Measurements from ENCODE around the gene ADRA2C.

The ADRA2C gene

GRCh38 chr4:3762264-3762663, 3.9 kb upstream of the ADRA2C start:
- DNase-seq, result no peak

DNA sequence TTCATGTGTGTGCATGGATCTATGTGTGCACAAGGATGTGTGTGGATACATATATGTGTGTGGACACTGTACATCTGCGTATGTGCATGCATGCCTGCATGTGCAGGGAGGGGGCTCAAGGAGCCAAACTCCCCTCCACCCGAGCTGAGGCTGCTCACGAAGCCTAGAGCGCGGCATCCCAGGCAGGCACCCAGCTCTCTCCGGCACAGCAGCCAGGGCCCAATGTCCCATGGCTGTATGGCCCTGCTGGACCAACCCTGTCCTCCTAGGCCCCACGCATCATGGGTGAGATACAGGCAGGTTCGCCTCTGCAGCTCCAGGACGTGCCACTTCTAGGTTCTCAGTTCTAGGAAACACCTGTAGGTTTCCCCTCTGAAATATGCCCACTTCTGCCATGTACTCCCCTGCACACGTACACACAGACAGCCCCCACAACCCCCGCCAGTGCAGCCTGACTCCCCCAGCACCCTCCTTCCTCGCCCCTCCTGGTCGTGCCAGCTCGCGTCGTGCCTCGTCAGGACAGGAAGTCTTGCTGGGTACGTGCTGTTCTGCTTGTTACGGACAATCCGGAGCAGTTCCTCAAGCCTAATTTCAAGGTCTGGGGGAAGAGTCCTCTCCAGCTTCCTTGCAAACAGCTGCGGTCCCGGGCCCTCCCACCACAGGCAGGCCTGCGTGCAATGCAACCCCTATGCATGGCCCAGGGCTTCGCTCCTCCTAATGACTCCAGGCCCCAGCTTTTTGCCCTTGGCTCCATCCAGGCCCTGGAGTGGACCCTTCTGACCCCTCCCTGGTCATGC, 3.2 kb upstream of the ADRA2C start:
- no peak for DNase-seq

DNA sequence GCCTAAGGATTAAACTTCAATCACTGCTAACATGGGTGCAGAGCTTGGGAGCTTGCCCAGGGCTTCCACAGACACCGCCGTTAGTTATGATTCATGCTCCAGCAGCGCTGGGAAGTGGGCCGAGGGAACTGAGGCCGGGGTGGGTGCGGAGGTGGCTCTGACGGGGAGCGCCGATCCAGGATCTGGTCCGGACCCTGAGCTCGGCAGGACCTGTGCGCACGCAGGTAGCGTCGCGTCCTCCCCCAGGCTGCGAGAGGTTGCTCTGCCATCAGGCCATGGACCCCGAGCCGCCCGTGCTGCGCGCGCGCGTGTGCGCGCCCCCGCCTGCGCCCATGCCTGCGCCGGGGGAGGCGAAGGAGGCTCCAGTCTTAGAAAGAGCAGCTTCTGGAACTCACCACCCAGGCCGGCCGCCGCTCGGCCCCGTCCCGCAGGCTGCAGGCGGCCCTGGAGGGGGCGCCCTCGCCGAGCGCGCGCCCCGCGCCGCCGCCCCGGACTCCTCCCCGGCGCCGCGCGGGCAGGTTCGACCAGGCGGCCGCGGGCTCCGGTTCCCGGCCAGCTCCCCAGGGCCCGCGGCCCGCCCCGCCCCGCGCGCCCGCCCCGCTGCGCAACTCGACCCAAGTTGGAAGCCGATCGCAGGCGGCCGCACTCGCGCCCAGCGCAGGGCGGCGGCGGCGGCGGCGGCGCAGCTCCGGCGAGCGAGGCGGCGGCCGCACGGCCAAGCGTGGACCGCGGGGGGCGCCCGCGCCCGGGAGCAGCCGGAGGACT, 732 bp upstream of the ADRA2C start:
- DNase-seq, result no peak

DNA sequence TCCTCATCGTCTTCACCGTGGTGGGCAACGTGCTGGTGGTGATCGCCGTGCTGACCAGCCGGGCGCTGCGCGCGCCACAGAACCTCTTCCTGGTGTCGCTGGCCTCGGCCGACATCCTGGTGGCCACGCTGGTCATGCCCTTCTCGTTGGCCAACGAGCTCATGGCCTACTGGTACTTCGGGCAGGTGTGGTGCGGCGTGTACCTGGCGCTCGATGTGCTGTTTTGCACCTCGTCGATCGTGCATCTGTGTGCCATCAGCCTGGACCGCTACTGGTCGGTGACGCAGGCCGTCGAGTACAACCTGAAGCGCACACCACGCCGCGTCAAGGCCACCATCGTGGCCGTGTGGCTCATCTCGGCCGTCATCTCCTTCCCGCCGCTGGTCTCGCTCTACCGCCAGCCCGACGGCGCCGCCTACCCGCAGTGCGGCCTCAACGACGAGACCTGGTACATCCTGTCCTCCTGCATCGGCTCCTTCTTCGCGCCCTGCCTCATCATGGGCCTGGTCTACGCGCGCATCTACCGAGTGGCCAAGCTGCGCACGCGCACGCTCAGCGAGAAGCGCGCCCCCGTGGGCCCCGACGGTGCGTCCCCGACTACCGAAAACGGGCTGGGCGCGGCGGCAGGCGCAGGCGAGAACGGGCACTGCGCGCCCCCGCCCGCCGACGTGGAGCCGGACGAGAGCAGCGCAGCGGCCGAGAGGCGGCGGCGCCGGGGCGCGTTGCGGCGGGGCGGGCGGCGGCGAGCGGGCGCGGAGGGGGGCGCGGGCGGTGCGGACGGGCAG, 792 bp downstream of the ADRA2C start:
- no peak for DNase-seq

GRCh38 chr4:3767570-3768288, 1.5 kb downstream of the ADRA2C start:
- no peak for DNase-seq

DNA sequence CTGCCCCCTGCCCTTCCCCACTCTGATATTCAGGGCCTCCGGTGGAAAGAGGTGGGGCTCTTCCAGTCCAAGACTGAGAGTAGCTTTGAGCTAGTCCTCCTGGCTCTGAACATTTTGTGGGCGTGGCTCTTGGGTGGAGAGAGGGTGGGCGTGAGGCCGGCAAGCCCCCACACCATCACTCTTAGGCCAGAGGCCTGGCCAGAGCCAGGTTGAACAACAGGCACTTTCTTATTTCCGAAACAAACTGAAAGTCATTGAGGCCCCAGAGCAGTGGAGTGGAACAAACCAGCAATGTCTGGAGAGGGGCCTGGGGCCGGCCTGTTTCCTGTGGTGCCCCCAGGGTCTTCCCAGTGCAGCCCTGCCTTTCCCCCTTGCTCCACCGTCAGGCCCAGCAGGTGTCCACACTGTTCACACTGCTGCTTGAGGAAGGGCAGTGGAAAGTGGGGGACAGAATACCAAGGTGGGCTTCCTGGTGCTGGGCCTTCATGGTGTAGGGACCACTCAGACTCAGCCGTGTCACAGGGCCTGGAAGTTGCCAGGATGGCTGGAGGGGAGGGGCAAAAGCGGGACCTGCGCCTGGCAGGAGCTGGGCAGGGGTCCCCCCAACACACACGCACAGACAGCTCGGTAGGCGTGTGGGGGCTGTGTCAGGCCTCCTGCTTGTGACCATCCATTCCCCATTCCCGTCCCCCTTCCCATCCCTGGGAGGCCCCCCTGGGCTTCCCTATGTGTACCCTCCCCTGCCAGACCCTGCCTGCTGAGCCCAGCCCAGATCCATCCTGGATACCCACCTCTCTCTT, 2.9 kb downstream of the ADRA2C start:
- DNase-seq, result no peak

- DNase-seq, result no peak
These were observed 3.5 kb downstream of the ADRA2C start for GRCh38 chr4:3769642-3770184.

DNA sequence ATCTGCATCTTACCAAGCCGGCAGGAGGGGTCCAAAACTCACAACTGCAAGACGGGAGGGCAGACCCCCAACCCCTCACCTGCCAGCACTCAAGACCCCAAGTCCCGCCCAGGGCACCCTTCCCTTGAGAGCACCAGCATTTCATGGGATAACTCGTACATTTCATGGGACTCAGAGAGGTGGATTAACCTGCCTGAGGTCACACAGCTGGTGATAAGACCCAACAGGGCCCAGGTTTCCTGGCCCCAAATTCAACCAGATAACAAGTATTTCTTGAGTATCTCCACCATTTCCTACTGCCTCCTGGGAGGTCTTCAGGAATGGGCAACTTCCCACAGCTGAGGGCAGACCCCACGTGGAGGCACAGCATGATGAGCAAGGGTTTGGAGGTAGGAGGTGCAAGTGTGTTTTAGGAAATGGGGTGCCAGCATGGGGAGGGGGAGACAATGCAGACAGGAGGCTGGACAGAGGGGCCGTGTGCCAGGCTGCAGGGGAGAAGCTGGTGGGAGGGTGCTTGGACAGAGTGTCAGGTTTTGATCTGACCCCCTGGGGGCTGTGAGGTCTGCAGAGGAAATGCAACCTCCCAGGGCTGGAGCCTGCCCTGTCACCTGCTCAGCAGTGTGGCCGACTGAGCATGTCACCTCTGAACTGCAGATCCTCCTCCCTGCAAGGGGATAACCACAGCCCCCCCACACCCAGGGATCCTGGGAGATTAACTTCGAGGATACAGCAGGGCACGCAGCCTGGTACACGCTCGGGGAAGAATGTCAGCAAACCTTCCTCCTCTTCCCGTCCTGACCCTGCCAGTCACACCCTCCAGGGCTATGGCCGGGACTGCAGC, 4.4 kb downstream of the ADRA2C start:
- no peak for DNase-seq

GRCh38 chr4:3771164-3771809, 5.1 kb downstream of the ADRA2C start:
- no peak for DNase-seq

GRCh38 chr4:3771939-3772495, 5.8 kb downstream of the ADRA2C start:
- no peak for DNase-seq

GRCh38 chr4:3772632-3773031, 6.4 kb downstream of the ADRA2C start:
- no peak for DNase-seq

DNA sequence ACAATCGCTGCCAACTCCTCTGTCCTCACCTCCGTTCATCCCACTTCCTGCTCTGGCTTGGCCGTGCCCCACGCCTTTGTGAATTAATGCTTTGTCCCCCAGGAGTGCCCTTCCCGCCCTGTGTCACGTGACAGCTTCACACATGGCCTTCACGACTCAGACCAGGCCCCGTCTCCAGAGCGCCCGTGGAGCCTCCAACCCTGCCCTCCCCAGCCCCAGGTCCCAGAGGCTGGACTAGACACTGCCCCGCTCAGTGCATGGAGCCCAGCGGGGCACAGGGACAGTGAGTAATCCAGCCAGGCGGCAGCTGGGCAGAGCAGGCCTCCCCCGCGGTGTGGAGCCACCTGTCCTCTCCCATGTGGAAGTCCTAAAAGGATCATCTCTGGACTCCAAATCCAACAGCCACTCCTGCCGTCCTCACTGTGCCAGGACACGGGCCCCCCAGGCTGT, 7.4 kb downstream of the ADRA2C start:
- DNase-seq, result no peak

DNA sequence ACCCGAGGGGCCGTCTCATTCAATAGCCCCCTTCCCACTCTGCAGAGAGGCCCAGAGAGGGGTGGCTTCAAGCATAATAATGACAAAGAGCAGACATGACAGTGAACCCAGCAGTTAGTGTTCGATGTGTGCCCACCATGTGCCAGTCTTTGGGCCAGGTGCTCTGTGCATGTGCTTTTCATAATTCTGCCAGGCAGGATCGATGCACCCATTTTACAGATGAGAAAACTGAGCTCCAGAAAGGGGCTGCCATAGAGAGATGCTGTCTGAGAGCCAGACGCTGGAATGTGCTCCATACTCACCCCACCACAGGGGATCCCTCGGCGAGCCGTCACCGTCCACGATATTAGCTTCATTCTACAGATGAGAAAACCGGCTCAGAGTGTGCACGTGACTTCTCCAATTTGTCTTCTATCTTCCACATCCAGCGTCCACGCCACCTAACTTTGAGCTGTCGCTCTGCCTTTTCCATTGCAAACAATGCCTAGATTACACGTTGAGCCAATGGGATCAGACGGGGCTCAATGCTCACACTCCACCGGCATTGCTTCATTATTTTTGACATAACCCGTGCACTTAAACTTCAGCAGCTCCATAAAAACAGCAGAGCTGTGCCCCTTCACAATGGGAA, 8.2 kb downstream of the ADRA2C start:
- DNase-seq, result no peak

DNA sequence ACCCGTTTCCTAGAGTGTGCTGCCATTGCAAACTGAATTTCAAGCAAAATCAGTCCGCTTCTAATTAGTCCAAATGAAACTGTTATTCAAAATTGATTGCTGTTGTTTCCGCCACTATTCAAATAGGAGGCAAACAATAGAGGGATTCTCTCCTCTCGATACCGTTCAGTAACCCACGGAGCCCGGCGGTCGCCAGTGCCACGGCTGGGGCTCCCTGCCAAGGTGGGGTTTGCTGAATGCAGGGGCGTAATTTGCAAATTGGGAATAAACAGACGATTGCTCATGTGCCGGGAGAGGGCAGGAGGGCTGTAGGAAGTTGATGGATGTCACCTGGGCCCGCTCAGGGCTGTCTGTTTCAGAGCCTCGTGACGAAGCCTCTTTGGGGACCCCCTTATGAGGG, 8.8 kb downstream of the ADRA2C start:
- DNase-seq, result no peak

DNA sequence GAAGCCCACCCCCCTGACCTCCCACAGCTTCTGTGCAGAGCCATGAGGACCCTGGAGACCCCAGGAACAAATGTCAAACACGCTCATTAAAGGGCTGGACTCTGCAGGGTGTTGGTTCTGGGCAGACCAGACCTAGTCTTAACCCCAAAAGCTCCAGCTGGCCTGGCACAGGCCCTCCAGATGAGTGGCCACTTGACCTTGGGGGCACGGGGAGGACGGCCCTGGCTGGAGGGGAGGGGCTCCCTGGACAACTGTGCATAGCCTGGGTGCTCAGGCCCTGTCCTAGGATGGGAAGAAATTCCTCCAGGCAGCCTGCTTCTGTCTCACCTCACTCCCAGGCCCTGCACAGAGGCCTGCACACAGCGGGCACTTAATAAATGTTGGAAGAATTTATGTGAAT, 9.4 kb downstream of the ADRA2C start:
- no peak for DNase-seq

- DNase-seq, result no peak
These were observed 10.2 kb downstream of the ADRA2C start for GRCh38 chr4:3776166-3777032.

DNA sequence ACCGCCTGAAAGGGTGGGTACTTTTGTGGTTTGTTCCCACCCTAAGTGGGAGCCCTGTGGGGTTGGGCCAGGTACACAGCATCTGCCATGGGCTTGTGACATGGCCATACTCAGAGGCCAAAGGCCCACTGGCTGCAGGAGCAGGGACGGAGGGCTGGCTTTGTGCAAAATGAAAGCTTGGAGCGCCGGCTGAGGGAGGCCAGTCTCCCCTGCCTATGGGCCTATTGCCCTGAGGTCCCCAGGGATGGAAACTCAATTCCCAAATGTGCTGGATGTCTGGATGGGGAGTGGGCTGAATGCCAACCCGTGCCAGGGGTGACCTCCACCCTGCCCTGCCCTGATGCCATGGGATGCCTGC, 10.8 kb downstream of the ADRA2C start:
- DNase-seq, result no peak

- DNase-seq, result no peak
These were observed 11.5 kb downstream of the ADRA2C start for GRCh38 chr4:3777669-3778068.
